GM23338 (cell line): Measurements from ENCODE around the gene IFNA5. TPM values are rescaled to one million over a fixed set of nuclear protein-coding genes. Genes with fewer than 3 reads are reported as not detected.

ENCODE experiments used
- ATAC-seq: fragments of 200-7000 bp; cut with Tn5 transposase; 3 replicates; pipeline ENCODE4 v1.9.1; 2020
- DNase-seq: peaks from one replicate; pipeline ENCODE4 v3.0.0-alpha.2; 2015; ENCODE audit warnings: low spot score
- H2AFZ ChIP-seq: fragments of 200-600 bp; sonication (generic); 2 replicates; pipeline ENCODE4 v1.8.0; 2016; ENCODE audit warnings: antibody characterized with exemption, mild to moderate bottlenecking, moderate library complexity
- H3F3A ChIP-seq: fragments of 200-600 bp; sonication (generic); replicated peaks from 2 replicates; pipeline ENCODE4 v1.8.0; 2017; ENCODE audit warnings: antibody characterized with exemption, mixed run types, low read depth
- H3K27ac ChIP-seq: fragments of 200-600 bp; sonication (generic); 2 replicates; pipeline ENCODE4 v1.6.1; 2016; ENCODE audit warnings: low read depth
- H3K27me3 ChIP-seq: fragments of 200-600 bp; sonication (generic); 2 replicates; pipeline ENCODE4 v1.8.0; 2016; ENCODE audit warnings: mild to moderate bottlenecking, mixed run types, moderate library complexity; ENCODE audit not compliant: insufficient read depth
- H3K36me3 ChIP-seq: fragments of 200-600 bp; sonication (generic); 2 replicates; pipeline ENCODE4 v1.8.0; 2016; ENCODE audit warnings: mild to moderate bottlenecking; ENCODE audit not compliant: insufficient read depth
- H3K4me1 ChIP-seq: fragments of 200-600 bp; sonication (generic); 2 replicates; pipeline ENCODE4 v1.8.0; 2016; ENCODE audit warnings: mild to moderate bottlenecking, moderate library complexity; ENCODE audit not compliant: insufficient read depth
- H3K4me2 ChIP-seq: fragments of 200-600 bp; sonication (generic); 2 replicates; pipeline ENCODE4 v1.7.1; 2017; ENCODE audit warnings: mixed run types
- H3K4me3 ChIP-seq: fragments of 200-600 bp; sonication (generic); 2 replicates; pipeline ENCODE4 v1.6.1; 2016; ENCODE audit warnings: mixed run types
- H3K79me2 ChIP-seq: fragments of 200-600 bp; sonication (generic); replicated peaks from 2 replicates; pipeline ENCODE4 v1.8.0; 2017; ENCODE audit warnings: mild to moderate bottlenecking; ENCODE audit not compliant: insufficient read depth
- H3K9me2 ChIP-seq: fragments of 200-600 bp; sonication (generic); 2 replicates; pipeline ENCODE4 v1.8.0; 2017; ENCODE audit not compliant: insufficient read depth
- H4K20me1 ChIP-seq: fragments of 200-600 bp; sonication (generic); replicated peaks from 2 replicates; pipeline ENCODE4 v1.8.0; 2017; ENCODE audit warnings: mild to moderate bottlenecking; ENCODE audit not compliant: insufficient read depth
- H3K27ac Mint-ChIP-seq: 2 replicates; pipeline ENCODE4 v1.8.0; 2020; ENCODE audit warnings: inconsistent platforms, mild to moderate bottlenecking, moderate library complexity, mixed read lengths
- H3K27me3 Mint-ChIP-seq: 3 replicates; pipeline ENCODE4 v1.8.0; 2022; ENCODE audit warnings: low read depth, mild to moderate bottlenecking, moderate library complexity, mixed read lengths, inconsistent platforms; ENCODE audit not compliant: insufficient read depth, poor library complexity
- H3K36me3 Mint-ChIP-seq: 3 replicates; pipeline ENCODE4 v1.8.0; 2021; ENCODE audit warnings: low read depth, mild to moderate bottlenecking, inconsistent platforms, moderate library complexity, mixed read lengths
- H3K4me1 Mint-ChIP-seq: 3 replicates; pipeline ENCODE4 v1.8.0; 2020; ENCODE audit warnings: mild to moderate bottlenecking, inconsistent platforms, mixed read lengths
- H3K4me3 Mint-ChIP-seq: 3 replicates; pipeline ENCODE4 v1.8.0; 2021; ENCODE audit warnings: moderate library complexity, mild to moderate bottlenecking, inconsistent platforms, mixed read lengths
- H3K9me3 Mint-ChIP-seq: 3 replicates; pipeline ENCODE4 v1.8.0; 2020; ENCODE audit warnings: moderate library complexity, mild to moderate bottlenecking, inconsistent platforms, mixed read lengths
- CREB1 ChIP-seq: fragments of 250-450 bp; sonication (Bioruptor Pico); IDR thresholded peaks from 2 replicates; pipeline ENCODE4 v1.5.0; 2020; ENCODE audit warnings: low read depth, mild to moderate bottlenecking, moderate library complexity
- EZH2 ChIP-seq: fragments of 200-600 bp; sonication (generic); IDR thresholded peaks from one replicate; pipeline ENCODE4 v1.8.0; 2017; ENCODE audit warnings: antibody characterized with exemption, mild to moderate bottlenecking, low read depth; ENCODE audit not compliant: unreplicated experiment
- EZH2phosphoT487 ChIP-seq: fragments of 200-600 bp; sonication (generic); IDR thresholded peaks from one replicate; pipeline ENCODE4 v1.8.1; 2018; ENCODE audit warnings: antibody characterized with exemption; ENCODE audit not compliant: unreplicated experiment
- JUNB ChIP-seq: IDR thresholded peaks from one replicate; pipeline ENCODE4 v1.6.1; 2016; ENCODE audit warnings: antibody characterized with exemption; ENCODE audit not compliant: unreplicated experiment
- NANOG ChIP-seq: IDR thresholded peaks from 2 replicates; pipeline ENCODE4 v1.6.1; 2016; ENCODE audit warnings: antibody characterized with exemption, borderline replicate concordance
- POLR2AphosphoS5 ChIP-seq: IDR thresholded peaks from 2 replicates; pipeline ENCODE4 v1.6.1; 2016; ENCODE audit warnings: antibody characterized with exemption, low read depth
- STAT1 ChIP-seq: IDR thresholded peaks from one replicate; pipeline ENCODE4 v1.6.1; 2016; ENCODE audit warnings: antibody characterized with exemption; ENCODE audit not compliant: unreplicated experiment
- ZNF114 ChIP-seq: fragments of 250-450 bp; sonication (Bioruptor Pico); IDR thresholded peaks from 2 replicates; pipeline ENCODE4 v1.5.0; 2020; ENCODE audit warnings: mild to moderate bottlenecking, moderate library complexity
- ZNF331 ChIP-seq: fragments of 250-450 bp; sonication (Bioruptor Pico); IDR thresholded peaks from 2 replicates; pipeline ENCODE4 v1.5.0; 2020; ENCODE audit warnings: low read depth, mild to moderate bottlenecking, moderate library complexity
- polyA plus RNA-seq: library from polyadenylated mRNA; unstranded; fragments of >200 nt; fragmentation: Nextera tagmentation; extraction: Ambion mirVana; gene quantifications from 2 replicates; pipeline ENCODE4 v1.2.1, GENCODE V29; 2016
- total RNA-seq: library from RNA; depleted of rRNA; stranded (reverse); fragments of >200 nt; shearing (Covaris generic); gene quantifications from 2 replicates; pipeline ENCODE4 v1.2.3, GENCODE V29; 2014
- TF ChIP-seq, protein P1 (sequence below): IDR thresholded peaks from 2 replicates; pipeline ENCODE4 v1.6.1; 2016; ENCODE audit warnings: antibody characterized with exemption
- TF ChIP-seq, protein P2 (sequence below): fragments of 250-450 bp; sonication (Bioruptor Pico); IDR thresholded peaks from 2 replicates; pipeline ENCODE4 v1.5.0; 2020; ENCODE audit warnings: mild to moderate bottlenecking, moderate library complexity
- TF ChIP-seq, protein P3 (sequence below), 2 experiments: fragments of 200-600 bp in 1 of 2; sonication (generic) in 1 of 2; conservative IDR thresholded peaks; 2 replicates each; pipeline versions ENCODE4 v1.5.1 to v1.6.1; 2016 to 2017; ENCODE audit warnings: antibody characterized with exemption in 2 of 2, low read depth in 2 of 2, mild to moderate bottlenecking in 2 of 2, moderate library complexity in 1 of 2
- TF ChIP-seq, protein P4 (sequence below): IDR thresholded peaks from one replicate; pipeline ENCODE4 v1.6.1; 2018; ENCODE audit warnings: antibody characterized with exemption; ENCODE audit not compliant: unreplicated experiment

Gene IFNA5
- total and polyA plus RNA-seq, 2 experiments from 2014 or later, result not detected

DNA sequence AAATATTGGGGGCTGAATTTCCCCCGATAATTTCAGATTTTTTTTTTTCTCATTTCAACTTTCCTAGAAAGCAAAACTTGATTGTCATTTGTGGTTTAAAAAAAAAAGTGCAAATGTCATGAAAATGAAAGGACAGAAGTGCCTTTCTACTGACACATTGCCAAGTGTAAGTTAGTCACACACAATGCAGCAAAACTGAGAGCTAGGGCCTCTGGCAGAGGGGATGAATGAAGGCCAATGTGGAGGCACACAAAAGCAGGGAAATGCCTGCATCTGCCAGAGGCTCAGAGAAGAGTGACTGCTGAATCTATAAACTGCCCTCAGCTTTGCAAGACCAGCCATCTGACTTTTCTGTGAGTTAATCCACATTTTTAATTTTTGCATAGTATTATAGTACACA is 6.8 kb upstream of the IFNA5 start:
- ATAC-seq, result no peak
- Histone ChIP-seq H3K27ac (no peak overlapping the region), H3K79me2 (no peaks in the 10 kb centered on the region), H2AFZ (no peak overlapping the region), H3K4me1 (no peaks in the 10 kb centered on the region), H3F3A (no peaks in the 10 kb centered on the region), H3K27me3 (no peaks in the 10 kb centered on the region), H4K20me1 (no peaks in the 10 kb centered on the region), H3K9me2 (no peaks in the 10 kb centered on the region), H3K36me3 (no peaks in the 10 kb centered on the region), H3K4me3 (no peak overlapping the region), H3K4me2 (no peak overlapping the region)
- no peak overlapping the region for H3K4me3 Mint-ChIP-seq
- TF ChIP-seq, protein P1, sequence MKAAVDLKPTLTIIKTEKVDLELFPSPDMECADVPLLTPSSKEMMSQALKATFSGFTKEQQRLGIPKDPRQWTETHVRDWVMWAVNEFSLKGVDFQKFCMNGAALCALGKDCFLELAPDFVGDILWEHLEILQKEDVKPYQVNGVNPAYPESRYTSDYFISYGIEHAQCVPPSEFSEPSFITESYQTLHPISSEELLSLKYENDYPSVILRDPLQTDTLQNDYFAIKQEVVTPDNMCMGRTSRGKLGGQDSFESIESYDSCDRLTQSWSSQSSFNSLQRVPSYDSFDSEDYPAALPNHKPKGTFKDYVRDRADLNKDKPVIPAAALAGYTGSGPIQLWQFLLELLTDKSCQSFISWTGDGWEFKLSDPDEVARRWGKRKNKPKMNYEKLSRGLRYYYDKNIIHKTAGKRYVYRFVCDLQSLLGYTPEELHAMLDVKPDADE, result no peak
- no peak for TF ChIP-seq ZNF331 (CRISPR knock-in tag)
- TF ChIP-seq CREB1 (CRISPR knock-in tag), result no peak
- TF ChIP-seq EZH2, result no peak
- no peak for TF ChIP-seq ZNF114
- TF ChIP-seq POLR2AphosphoS5, result no peak
- TF ChIP-seq, protein P2, sequence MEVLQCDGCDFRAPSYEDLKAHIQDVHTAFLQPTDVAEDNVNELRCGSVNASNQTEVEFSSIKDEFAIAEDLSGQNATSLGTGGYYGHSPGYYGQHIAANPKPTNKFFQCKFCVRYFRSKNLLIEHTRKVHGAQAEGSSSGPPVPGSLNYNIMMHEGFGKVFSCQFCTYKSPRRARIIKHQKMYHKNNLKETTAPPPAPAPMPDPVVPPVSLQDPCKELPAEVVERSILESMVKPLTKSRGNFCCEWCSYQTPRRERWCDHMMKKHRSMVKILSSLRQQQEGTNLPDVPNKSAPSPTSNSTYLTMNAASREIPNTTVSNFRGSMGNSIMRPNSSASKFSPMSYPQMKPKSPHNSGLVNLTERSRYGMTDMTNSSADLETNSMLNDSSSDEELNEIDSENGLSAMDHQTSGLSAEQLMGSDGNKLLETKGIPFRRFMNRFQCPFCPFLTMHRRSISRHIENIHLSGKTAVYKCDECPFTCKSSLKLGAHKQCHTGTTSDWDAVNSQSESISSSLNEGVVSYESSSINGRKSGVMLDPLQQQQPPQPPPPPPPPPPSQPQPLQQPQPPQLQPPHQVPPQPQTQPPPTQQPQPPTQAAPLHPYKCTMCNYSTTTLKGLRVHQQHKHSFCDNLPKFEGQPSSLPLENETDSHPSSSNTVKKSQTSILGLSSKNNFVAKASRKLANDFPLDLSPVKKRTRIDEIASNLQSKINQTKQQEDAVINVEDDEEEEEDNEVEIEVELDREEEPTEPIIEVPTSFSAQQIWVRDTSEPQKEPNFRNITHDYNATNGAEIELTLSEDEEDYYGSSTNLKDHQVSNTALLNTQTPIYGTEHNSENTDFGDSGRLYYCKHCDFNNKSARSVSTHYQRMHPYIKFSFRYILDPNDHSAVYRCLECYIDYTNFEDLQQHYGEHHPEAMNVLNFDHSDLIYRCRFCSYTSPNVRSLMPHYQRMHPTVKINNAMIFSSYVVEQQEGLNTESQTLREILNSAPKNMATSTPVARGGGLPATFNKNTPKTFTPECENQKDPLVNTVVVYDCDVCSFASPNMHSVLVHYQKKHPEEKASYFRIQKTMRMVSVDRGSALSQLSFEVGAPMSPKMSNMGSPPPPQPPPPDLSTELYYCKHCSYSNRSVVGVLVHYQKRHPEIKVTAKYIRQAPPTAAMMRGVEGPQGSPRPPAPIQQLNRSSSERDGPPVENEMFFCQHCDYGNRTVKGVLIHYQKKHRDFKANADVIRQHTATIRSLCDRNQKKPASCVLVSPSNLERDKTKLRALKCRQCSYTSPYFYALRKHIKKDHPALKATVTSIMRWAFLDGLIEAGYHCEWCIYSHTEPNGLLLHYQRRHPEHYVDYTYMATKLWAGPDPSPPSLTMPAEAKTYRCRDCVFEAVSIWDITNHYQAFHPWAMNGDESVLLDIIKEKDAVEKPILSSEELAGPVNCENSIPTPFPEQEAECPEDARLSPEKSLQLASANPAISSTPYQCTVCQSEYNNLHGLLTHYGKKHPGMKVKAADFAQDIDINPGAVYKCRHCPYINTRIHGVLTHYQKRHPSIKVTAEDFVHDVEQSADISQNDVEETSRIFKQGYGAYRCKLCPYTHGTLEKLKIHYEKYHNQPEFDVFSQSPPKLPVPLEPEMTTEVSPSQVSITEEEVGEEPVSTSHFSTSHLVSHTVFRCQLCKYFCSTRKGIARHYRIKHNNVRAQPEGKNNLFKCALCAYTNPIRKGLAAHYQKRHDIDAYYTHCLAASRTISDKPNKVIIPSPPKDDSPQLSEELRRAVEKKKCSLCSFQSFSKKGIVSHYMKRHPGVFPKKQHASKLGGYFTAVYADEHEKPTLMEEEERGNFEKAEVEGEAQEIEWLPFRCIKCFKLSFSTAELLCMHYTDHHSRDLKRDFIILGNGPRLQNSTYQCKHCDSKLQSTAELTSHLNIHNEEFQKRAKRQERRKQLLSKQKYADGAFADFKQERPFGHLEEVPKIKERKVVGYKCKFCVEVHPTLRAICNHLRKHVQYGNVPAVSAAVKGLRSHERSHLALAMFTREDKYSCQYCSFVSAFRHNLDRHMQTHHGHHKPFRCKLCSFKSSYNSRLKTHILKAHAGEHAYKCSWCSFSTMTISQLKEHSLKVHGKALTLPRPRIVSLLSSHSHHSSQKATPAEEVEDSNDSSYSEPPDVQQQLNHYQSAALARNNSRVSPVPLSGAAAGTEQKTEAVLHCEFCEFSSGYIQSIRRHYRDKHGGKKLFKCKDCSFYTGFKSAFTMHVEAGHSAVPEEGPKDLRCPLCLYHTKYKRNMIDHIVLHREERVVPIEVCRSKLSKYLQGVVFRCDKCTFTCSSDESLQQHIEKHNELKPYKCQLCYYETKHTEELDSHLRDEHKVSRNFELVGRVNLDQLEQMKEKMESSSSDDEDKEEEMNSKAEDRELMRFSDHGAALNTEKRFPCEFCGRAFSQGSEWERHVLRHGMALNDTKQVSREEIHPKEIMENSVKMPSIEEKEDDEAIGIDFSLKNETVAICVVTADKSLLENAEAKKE (CRISPR knock-in tag), result no peak
- no peak for TF ChIP-seq EZH2phosphoT487
- TF ChIP-seq STAT1, result no peak
- TF ChIP-seq, protein P3, sequence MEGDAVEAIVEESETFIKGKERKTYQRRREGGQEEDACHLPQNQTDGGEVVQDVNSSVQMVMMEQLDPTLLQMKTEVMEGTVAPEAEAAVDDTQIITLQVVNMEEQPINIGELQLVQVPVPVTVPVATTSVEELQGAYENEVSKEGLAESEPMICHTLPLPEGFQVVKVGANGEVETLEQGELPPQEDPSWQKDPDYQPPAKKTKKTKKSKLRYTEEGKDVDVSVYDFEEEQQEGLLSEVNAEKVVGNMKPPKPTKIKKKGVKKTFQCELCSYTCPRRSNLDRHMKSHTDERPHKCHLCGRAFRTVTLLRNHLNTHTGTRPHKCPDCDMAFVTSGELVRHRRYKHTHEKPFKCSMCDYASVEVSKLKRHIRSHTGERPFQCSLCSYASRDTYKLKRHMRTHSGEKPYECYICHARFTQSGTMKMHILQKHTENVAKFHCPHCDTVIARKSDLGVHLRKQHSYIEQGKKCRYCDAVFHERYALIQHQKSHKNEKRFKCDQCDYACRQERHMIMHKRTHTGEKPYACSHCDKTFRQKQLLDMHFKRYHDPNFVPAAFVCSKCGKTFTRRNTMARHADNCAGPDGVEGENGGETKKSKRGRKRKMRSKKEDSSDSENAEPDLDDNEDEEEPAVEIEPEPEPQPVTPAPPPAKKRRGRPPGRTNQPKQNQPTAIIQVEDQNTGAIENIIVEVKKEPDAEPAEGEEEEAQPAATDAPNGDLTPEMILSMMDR (conservative IDR thresholded peaks at IDR 0.05; ENCODE audit: low read depth in 2 of 2), result no peak
- no peak for TF ChIP-seq NANOG
- TF ChIP-seq, protein P4, sequence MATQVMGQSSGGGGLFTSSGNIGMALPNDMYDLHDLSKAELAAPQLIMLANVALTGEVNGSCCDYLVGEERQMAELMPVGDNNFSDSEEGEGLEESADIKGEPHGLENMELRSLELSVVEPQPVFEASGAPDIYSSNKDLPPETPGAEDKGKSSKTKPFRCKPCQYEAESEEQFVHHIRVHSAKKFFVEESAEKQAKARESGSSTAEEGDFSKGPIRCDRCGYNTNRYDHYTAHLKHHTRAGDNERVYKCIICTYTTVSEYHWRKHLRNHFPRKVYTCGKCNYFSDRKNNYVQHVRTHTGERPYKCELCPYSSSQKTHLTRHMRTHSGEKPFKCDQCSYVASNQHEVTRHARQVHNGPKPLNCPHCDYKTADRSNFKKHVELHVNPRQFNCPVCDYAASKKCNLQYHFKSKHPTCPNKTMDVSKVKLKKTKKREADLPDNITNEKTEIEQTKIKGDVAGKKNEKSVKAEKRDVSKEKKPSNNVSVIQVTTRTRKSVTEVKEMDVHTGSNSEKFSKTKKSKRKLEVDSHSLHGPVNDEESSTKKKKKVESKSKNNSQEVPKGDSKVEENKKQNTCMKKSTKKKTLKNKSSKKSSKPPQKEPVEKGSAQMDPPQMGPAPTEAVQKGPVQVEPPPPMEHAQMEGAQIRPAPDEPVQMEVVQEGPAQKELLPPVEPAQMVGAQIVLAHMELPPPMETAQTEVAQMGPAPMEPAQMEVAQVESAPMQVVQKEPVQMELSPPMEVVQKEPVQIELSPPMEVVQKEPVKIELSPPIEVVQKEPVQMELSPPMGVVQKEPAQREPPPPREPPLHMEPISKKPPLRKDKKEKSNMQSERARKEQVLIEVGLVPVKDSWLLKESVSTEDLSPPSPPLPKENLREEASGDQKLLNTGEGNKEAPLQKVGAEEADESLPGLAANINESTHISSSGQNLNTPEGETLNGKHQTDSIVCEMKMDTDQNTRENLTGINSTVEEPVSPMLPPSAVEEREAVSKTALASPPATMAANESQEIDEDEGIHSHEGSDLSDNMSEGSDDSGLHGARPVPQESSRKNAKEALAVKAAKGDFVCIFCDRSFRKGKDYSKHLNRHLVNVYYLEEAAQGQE, result no peak
- TF ChIP-seq JUNB, result no peak
- peaks cover 4% of the 10 kb centered on the region; the same call in 1 of the 3 replicates for H3K36me3 Mint-ChIP-seq
- no peak for DNase-seq
- peaks cover 2% of the 10 kb centered on the region; the same call in 1 of the 3 replicates for H3K4me1 Mint-ChIP-seq
- H3K27ac Mint-ChIP-seq, result no peak overlapping the region
- H3K27me3 Mint-ChIP-seq, result peaks cover 2% of the 10 kb centered on the region
- peaks cover 10% of the 10 kb centered on the region; the same call in 2 of the 3 replicates for H3K9me3 Mint-ChIP-seq
